ENCODE measurements around the gene GRIP2.

DNA sequence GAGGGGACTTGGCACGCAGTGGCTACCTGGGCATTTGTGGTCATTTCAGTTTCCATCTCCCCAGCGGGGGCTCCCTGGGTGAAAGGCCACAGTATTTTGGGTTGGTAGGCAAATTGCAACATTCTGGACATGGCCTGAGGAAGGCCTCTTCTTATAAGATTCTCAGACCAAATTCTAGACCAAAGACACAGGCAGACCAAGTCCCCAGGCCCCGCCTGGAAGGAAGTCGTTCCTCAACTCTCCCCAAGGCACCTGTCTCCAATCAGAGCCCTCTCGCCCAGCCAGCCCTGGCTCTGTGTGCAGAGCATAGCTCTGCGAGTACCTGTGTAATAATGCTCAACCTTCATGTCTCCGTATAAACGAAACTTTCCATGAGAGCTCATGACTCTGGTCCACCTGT, 53.1 kb downstream of the GRIP2 start:
- TF ChIP-seq POLR2A (IDR thresholded peaks at IDR 0.05; ENCODE audit: low read depth, low read length) = no peak
- TF ChIP-seq POLR2AphosphoS5 (IDR thresholded peaks at IDR 0.05; ENCODE audit: low read depth, low read length) = no peak
- no peak for TF ChIP-seq TAF1 (IDR thresholded peaks at IDR 0.05; ENCODE audit: low read depth, low read length)
- TF ChIP-seq POU2F2 (IDR thresholded peaks at IDR 0.05; ENCODE audit: low read depth, low read length) = no peak
- no peak for TF ChIP-seq SPI1 (IDR thresholded peaks at IDR 0.05; ENCODE audit: low read depth, low read length)
- no peak for TF ChIP-seq PAX5 (IDR thresholded peaks at IDR 0.05; ENCODE audit: insufficient read depth, low read length, severe bottlenecking)
